ENCODE measurements around the gene GIMD1. TPM values are rescaled to one million over a fixed set of nuclear protein-coding genes. Genes with fewer than 3 reads are reported as not detected.

GIMD1 gene
- polyA plus RNA-seq, 1 of the 3 experiments (the other 2 are of a cell fraction): not detected

DNA sequence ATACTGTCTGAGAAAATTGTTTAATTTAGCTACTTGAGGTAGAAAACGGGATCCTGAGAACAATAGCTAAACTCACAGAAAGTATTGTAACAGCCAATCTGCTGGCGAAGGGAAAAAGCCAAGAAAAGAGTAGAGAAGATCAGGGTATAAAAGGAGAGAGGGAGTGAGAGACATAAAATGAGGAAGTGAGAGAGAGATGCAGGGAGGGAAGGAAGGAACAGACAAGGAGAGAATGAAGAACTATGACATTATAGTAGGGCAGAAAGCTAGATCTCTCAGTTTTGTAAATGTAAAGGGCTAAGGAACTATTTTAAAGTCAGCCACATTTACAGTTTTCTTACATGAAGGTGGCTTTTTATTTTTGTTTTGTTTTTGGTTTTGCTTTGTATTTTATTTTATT is 1.6 kb upstream of the GIMD1 start:
- CTCF ChIA-PET: interaction anchor here (0.7 to 2.5 kb wide), 20 partner anchors 11 to 813 kb away, joined by 3 to 23 read pairs (median 4); partner anchors contain the start of gene TBCK

More for the DNA sequence above, 1.6 kb upstream of the GIMD1 start:
- peaks cover 0 to 1% of the 10 kb centered on the region in 2 experiments; a peak in 2 of 4 replicates for H3K4me1 ChIP-seq (ENCODE audit: control insufficient read depth in 1 of 2, insufficient read depth in 2 of 2, low read depth in 1 of 2, low read length in 1 of 2)
- no peak overlapping the region for H3K9ac ChIP-seq
- H3K9me3 ChIP-seq: no peaks in the 10 kb centered on the region
- no peak overlapping the region for H3K4me2 ChIP-seq
- no peak overlapping the region; a peak in 1 of 4 replicates for H3K27ac ChIP-seq (ENCODE audit: low read depth in 2 of 2, low read length in 1 of 2)
- peak overlapping the region; percentile 81; the same call in 1 of the 2 replicates for H2AFZ ChIP-seq (ENCODE audit: low read depth)
- no peaks in the 10 kb centered on the region for H3K27me3 ChIP-seq (ENCODE audit: insufficient read depth)
- DNase-seq: no peak
- no peaks in the 10 kb centered on the region for H3K79me2 ChIP-seq (ENCODE audit: insufficient read depth)
- POLR2A ChIA-PET: no interaction called here
- no peaks in the 10 kb centered on the region for H3K9me2 ChIP-seq
- no peak overlapping the region for H3K4me3 ChIP-seq (ENCODE audit: low read depth in 2 of 2, low read length in 1 of 2)
- H4K20me1 ChIP-seq (ENCODE audit: insufficient read depth): no peaks in the 10 kb centered on the region
- TF ChIP-seq GABPA (IDR thresholded peaks at IDR 0.05; ENCODE audit: low read depth): no peak
- TF ChIP-seq RFX5 (IDR thresholded peaks at IDR 0.05; ENCODE audit: low read length): no peak
- TF ChIP-seq RXRA (IDR thresholded peaks at IDR 0.05; ENCODE audit: borderline replicate concordance, low read depth): no peak
- TF ChIP-seq ELF1 (IDR thresholded peaks at IDR 0.05): no peak
- TF ChIP-seq TCF12 (IDR thresholded peaks at IDR 0.05): no peak
- no peak for TF ChIP-seq NRF1 (IDR thresholded peaks at IDR 0.05; ENCODE audit: low read depth, low read length)
- no peak for TF ChIP-seq MEF2A (IDR thresholded peaks at IDR 0.05; ENCODE audit: borderline replicate concordance, low read depth)
- TF ChIP-seq, protein P1, sequence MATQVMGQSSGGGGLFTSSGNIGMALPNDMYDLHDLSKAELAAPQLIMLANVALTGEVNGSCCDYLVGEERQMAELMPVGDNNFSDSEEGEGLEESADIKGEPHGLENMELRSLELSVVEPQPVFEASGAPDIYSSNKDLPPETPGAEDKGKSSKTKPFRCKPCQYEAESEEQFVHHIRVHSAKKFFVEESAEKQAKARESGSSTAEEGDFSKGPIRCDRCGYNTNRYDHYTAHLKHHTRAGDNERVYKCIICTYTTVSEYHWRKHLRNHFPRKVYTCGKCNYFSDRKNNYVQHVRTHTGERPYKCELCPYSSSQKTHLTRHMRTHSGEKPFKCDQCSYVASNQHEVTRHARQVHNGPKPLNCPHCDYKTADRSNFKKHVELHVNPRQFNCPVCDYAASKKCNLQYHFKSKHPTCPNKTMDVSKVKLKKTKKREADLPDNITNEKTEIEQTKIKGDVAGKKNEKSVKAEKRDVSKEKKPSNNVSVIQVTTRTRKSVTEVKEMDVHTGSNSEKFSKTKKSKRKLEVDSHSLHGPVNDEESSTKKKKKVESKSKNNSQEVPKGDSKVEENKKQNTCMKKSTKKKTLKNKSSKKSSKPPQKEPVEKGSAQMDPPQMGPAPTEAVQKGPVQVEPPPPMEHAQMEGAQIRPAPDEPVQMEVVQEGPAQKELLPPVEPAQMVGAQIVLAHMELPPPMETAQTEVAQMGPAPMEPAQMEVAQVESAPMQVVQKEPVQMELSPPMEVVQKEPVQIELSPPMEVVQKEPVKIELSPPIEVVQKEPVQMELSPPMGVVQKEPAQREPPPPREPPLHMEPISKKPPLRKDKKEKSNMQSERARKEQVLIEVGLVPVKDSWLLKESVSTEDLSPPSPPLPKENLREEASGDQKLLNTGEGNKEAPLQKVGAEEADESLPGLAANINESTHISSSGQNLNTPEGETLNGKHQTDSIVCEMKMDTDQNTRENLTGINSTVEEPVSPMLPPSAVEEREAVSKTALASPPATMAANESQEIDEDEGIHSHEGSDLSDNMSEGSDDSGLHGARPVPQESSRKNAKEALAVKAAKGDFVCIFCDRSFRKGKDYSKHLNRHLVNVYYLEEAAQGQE (IDR thresholded peaks at IDR 0.05; ENCODE audit: low read depth, low read length): no peak
- no peak for TF ChIP-seq NFIC (IDR thresholded peaks at IDR 0.05; ENCODE audit: borderline replicate concordance)
- TF ChIP-seq, protein P2, sequence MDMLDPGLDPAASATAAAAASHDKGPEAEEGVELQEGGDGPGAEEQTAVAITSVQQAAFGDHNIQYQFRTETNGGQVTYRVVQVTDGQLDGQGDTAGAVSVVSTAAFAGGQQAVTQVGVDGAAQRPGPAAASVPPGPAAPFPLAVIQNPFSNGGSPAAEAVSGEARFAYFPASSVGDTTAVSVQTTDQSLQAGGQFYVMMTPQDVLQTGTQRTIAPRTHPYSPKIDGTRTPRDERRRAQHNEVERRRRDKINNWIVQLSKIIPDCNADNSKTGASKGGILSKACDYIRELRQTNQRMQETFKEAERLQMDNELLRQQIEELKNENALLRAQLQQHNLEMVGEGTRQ (IDR thresholded peaks at IDR 0.05; ENCODE audit: borderline replicate concordance, low read depth, low read length): no peak
- no peak for TF ChIP-seq SIN3A (IDR thresholded peaks at IDR 0.05; ENCODE audit: borderline replicate concordance, low read depth, low read length)
- TF ChIP-seq TEAD4 (IDR thresholded peaks at IDR 0.05; ENCODE audit: borderline replicate concordance, insufficient read depth): no peak
- TF ChIP-seq, protein P3, sequence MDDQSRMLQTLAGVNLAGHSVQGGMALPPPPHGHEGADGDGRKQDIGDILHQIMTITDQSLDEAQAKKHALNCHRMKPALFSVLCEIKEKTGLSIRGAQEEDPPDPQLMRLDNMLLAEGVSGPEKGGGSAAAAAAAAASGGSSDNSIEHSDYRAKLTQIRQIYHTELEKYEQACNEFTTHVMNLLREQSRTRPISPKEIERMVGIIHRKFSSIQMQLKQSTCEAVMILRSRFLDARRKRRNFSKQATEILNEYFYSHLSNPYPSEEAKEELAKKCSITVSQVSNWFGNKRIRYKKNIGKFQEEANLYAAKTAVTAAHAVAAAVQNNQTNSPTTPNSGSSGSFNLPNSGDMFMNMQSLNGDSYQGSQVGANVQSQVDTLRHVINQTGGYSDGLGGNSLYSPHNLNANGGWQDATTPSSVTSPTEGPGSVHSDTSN (IDR thresholded peaks at IDR 0.05): no peak
- TF ChIP-seq SMC3 (IDR thresholded peaks at IDR 0.05; ENCODE audit: low read depth, low read length): no peak
- TF ChIP-seq RAD21 (IDR thresholded peaks at IDR 0.05; ENCODE audit: low read length): no peak
- TF ChIP-seq, protein P4, sequence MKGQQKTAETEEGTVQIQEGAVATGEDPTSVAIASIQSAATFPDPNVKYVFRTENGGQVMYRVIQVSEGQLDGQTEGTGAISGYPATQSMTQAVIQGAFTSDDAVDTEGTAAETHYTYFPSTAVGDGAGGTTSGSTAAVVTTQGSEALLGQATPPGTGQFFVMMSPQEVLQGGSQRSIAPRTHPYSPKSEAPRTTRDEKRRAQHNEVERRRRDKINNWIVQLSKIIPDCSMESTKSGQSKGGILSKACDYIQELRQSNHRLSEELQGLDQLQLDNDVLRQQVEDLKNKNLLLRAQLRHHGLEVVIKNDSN (IDR thresholded peaks at IDR 0.05; ENCODE audit: borderline replicate concordance, low read depth): no peak
- TF ChIP-seq JUND (IDR thresholded peaks at IDR 0.05): no peak
- TF ChIP-seq, protein P5, sequence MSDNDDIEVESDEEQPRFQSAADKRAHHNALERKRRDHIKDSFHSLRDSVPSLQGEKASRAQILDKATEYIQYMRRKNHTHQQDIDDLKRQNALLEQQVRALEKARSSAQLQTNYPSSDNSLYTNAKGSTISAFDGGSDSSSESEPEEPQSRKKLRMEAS (IDR thresholded peaks at IDR 0.05; ENCODE audit: low read depth): no peak
- no peaks in the 10 kb centered on the region for H3K36me3 ChIP-seq (replicated peaks in 1 of 2; ENCODE audit: control insufficient read depth in 1 of 2, insufficient read depth in 2 of 2, low read length in 1 of 2)
- peaks cover 18% of the 10 kb centered on the region for H3F3A ChIP-seq (replicated peaks; ENCODE audit: insufficient read depth)
- WGBS (ENCODE audit: low lambda C conversion rate): 39% methylated on average over 2 of the region's 2 CpGs

Measured in SK-N-SH (cell line).